ENCODE results near the gene SMCP.

Gene SMCP

GRCh38 chr1:152888126-152888525 lies 10.0 kb downstream of the SMCP start:
- DNase-seq = no peak

GRCh38 chr1:152899027-152899426 lies 20.9 kb downstream of the SMCP start:
- no peak for DNase-seq

GRCh38 chr1:152899883-152900282 lies 21.8 kb downstream of the SMCP start:
- DNase-seq = no peak

GRCh38 chr1:152901631-152902030 lies 23.5 kb downstream of the SMCP start:
- no peak for DNase-seq

GRCh38 chr1:152902636-152903035 lies 24.5 kb downstream of the SMCP start:
- no peak for DNase-seq

GRCh38 chr1:152904688-152905440 lies 26.7 kb downstream of the SMCP start:
- DNase-seq = no peak

- DNase-seq = no peak
Observed at GRCh38 chr1:152906023-152906565, 28.0 kb downstream of the SMCP start.

GRCh38 chr1:152907686-152908601 lies 29.8 kb downstream of the SMCP start, which contains the start of gene IVL:
TSS of gene IVL (plus strand) at chr1:152908546. CDS start at chr1:152909798, 1,252 bp downstream.
- no peak for DNase-seq

GRCh38 chr1:152909206-152909605 lies 31.1 kb downstream of the SMCP start:
- no peak for DNase-seq

- no peak for DNase-seq
Observed at GRCh38 chr1:152912471-152912870, 34.3 kb downstream of the SMCP start.

- no peak for DNase-seq
Observed at GRCh38 chr1:152912900-152913299, 34.8 kb downstream of the SMCP start.

- DNase-seq = no peak
Observed at GRCh38 chr1:152917794-152918193, 39.7 kb downstream of the SMCP start.

GRCh38 chr1:152919071-152919470 lies 40.9 kb downstream of the SMCP start:
- DNase-seq = no peak

- no peak for DNase-seq
Observed at GRCh38 chr1:152924191-152924590, 46.1 kb downstream of the SMCP start.

GRCh38 chr1:152926091-152926490 lies 48.0 kb downstream of the SMCP start:
- DNase-seq = no peak

- no peak for DNase-seq
Observed at GRCh38 chr1:152928671-152929070, 50.5 kb downstream of the SMCP start.

GRCh38 chr1:152932170-152932811 lies 54.2 kb downstream of the SMCP start:
- DNase-seq = no peak

GRCh38 chr1:152933196-152933595 lies 55.1 kb downstream of the SMCP start:
- DNase-seq = no peak
